Cardiac muscle cell (in vitro differentiated cells and primary cell): ENCODE measurements around the gene SLC7A14. TPM values are rescaled to one million over a fixed set of nuclear protein-coding genes. Genes with fewer than 3 reads are reported as not detected.

ENCODE experiments used
- DNase-seq, 2 donors: peaks; one replicate each; pipeline versions ENCODE4 v3.0.0 to v3.0.0-alpha.2; 2010 to 2017; ENCODE audit warnings: low read depth in 1 of 2, low spot score in 1 of 2
- H3K27ac ChIP-seq: fragments of 200-600 bp; sonication (generic); 2 replicates; pipeline ENCODE4 v1.5.1; 2016
- H3K27me3 ChIP-seq: fragments of 200-600 bp; sonication (generic); 2 replicates; pipeline ENCODE4 v1.6.0; 2016; ENCODE audit warnings: control low read depth
- H3K36me3 ChIP-seq: fragments of 200-600 bp; sonication (generic); 2 replicates; pipeline ENCODE4 v1.5.1; 2016; ENCODE audit warnings: control low read depth
- H3K4me1 ChIP-seq: fragments of 200-600 bp; sonication (generic); 2 replicates; pipeline ENCODE4 v1.8.1; 2017; ENCODE audit warnings: low read depth, mild to moderate bottlenecking, mixed run types
- H3K4me3 ChIP-seq: fragments of 200-600 bp; sonication (generic); 2 replicates; pipeline ENCODE4 v1.5.1; 2016; ENCODE audit warnings: mild to moderate bottlenecking
- H3K9me3 ChIP-seq: fragments of 200-600 bp; sonication (generic); 2 replicates; pipeline ENCODE4 v1.5.1; 2017; ENCODE audit warnings: low read depth, mild to moderate bottlenecking, control low read depth
- CTCF ChIP-seq: IDR thresholded peaks from 2 replicates; pipeline ENCODE4 v1.5.1; 2012; ENCODE audit warnings: low read depth, mild to moderate bottlenecking, low read length
- polyA plus RNA-seq: library from polyadenylated mRNA; unstranded; fragments of >200 nt; fragmentation: Nextera tagmentation; extraction: Ambion mirVana; gene quantifications from 2 replicates; pipeline ENCODE4 v1.2.1, GENCODE V29; 2016
- total RNA-seq: library from RNA; depleted of rRNA; stranded (reverse); fragments of >200 nt; gene quantifications from 2 replicates; pipeline ENCODE4 v1.2.3, GENCODE V29; 2016

Gene SLC7A14
- total and polyA plus RNA-seq, 2 experiments from 2014 or later: not detected

GRCh38 chr3:170536712-170537111, 49.2 kb downstream of the SLC7A14 start:
- H3K4me1 ChIP-seq: no peaks in the 10 kb centered on the region
- no peak overlapping the region for H3K4me3 ChIP-seq
- no peak overlapping the region for H3K27ac ChIP-seq
- no peak for DNase-seq
- no peaks in the 10 kb centered on the region for H3K9me3 ChIP-seq
- peaks cover 4% of the 10 kb centered on the region for H3K27me3 ChIP-seq
- TF ChIP-seq CTCF: no peak
- H3K36me3 ChIP-seq: no peaks in the 10 kb centered on the region

- TF ChIP-seq CTCF: no peak
- Histone ChIP-seq H3K4me3 (no peak overlapping the region), H3K27me3 (peaks cover 4% of the 10 kb centered on the region), H3K4me1 (no peaks in the 10 kb centered on the region), H3K36me3 (no peaks in the 10 kb centered on the region), H3K27ac (no peak overlapping the region), H3K9me3 (no peaks in the 10 kb centered on the region)
- no peak for DNase-seq
Observed at GRCh38 chr3:170534227-170534626, 51.6 kb downstream of the SLC7A14 start.

GRCh38 chr3:170532573-170532972, 53.3 kb downstream of the SLC7A14 start:
- no peak for TF ChIP-seq CTCF
- H3K4me3 ChIP-seq: no peak overlapping the region
- no peaks in the 10 kb centered on the region for H3K4me1 ChIP-seq
- H3K36me3 ChIP-seq: no peaks in the 10 kb centered on the region
- no peak overlapping the region for H3K27ac ChIP-seq
- H3K27me3 ChIP-seq: peaks cover 4% of the 10 kb centered on the region
- no peak for DNase-seq
- H3K9me3 ChIP-seq: no peaks in the 10 kb centered on the region

GRCh38 chr3:170531657-170532335, 54.1 kb downstream of the SLC7A14 start:
- no peak for DNase-seq
- no peak overlapping the region for H3K4me3 ChIP-seq
- H3K9me3 ChIP-seq: no peaks in the 10 kb centered on the region
- H3K27me3 ChIP-seq: peaks cover 1% of the 10 kb centered on the region
- no peak overlapping the region for H3K27ac ChIP-seq
- no peaks in the 10 kb centered on the region for H3K4me1 ChIP-seq
- no peak for TF ChIP-seq CTCF
- no peaks in the 10 kb centered on the region for H3K36me3 ChIP-seq

- no peak for TF ChIP-seq CTCF
- Histone ChIP-seq H3K4me3 (no peak overlapping the region), H3K27me3 (no peaks in the 10 kb centered on the region), H3K9me3 (no peaks in the 10 kb centered on the region), H3K4me1 (no peaks in the 10 kb centered on the region), H3K36me3 (no peaks in the 10 kb centered on the region), H3K27ac (no peak overlapping the region)
- DNase-seq: no peak
Observed at GRCh38 chr3:170531054-170531453, 54.8 kb downstream of the SLC7A14 start.
